H1 (cell line): Measurements from ENCODE around the gene SULF2. TPM values are rescaled to one million over a fixed set of nuclear protein-coding genes. Genes with fewer than 3 reads are reported as not detected.

ENCODE experiments used
- CBX5 ChIP-seq: fragments of 300-800, 300-1000 bp; sonication (generic); IDR thresholded peaks from 2 replicates; pipeline ENCODE4 v1.7.1; 2016; ENCODE audit warnings: antibody characterized with exemption, low read length, low read depth
- JUND ChIP-seq: IDR thresholded peaks from 2 replicates; pipeline ENCODE4 v1.6.1; 2011; ENCODE audit warnings: mild to moderate bottlenecking, improper control_type of control experiment, low read length
- MAFK ChIP-seq: IDR thresholded peaks from 2 replicates; pipeline ENCODE4 v1.6.1; 2012; ENCODE audit warnings: low read depth, mild to moderate bottlenecking, improper control_type of control experiment, low read length
- TAF7 ChIP-seq: optimal IDR thresholded peaks from 2 replicates; pipeline ENCODE3; 2011; ENCODE audit warnings: low read depth, mild to moderate bottlenecking, inconsistent platforms, low read length, moderate library complexity, borderline replicate concordance
- polyA plus RNA-seq, 7 experiments: library from polyadenylated mRNA; depleted of rRNA in 3 of 7; stranded (reverse) in 5 of 7; unstranded in 2 of 7; fragments of >200 nt in 5 of 7; fragments of 200-250 nt in 2 of 7; gene quantifications; 1 replicate in 5 of 7; 2 replicates in 1 of 7; 4 replicates in 1 of 7; pipeline versions ENCODE4 v1.2.1 to v1.2.3, GENCODE V29; 2011 to 2013; ENCODE audit warnings: missing spikeins in 2 of 7, mixed read lengths in 2 of 7
- total RNA-seq: library from RNA; stranded (reverse); fragmentation: NEBNext Ultra II Directional; extraction: Animal tissue kit (Norgen Biotek cat#: 25700); gene quantifications from 2 replicates; pipeline ENCODE4 v1.2.1, GENCODE V29; 2021
- TF ChIP-seq, protein P1 (sequence below): fragments of 300-600 bp; sonication (generic); IDR thresholded peaks from 2 replicates; pipeline ENCODE4 v1.7.1; 2012; ENCODE audit warnings: low read length, moderate library complexity, mild to moderate bottlenecking, inconsistent platforms; ENCODE audit not compliant: insufficient replicate concordance

SULF2 gene
- total and polyA plus RNA-seq, 2 of the 8 experiments (the other 6 are each of a cell fraction or from before 2014, with no cell fraction given) = 15.7 to 28.2 TPM

DNA sequence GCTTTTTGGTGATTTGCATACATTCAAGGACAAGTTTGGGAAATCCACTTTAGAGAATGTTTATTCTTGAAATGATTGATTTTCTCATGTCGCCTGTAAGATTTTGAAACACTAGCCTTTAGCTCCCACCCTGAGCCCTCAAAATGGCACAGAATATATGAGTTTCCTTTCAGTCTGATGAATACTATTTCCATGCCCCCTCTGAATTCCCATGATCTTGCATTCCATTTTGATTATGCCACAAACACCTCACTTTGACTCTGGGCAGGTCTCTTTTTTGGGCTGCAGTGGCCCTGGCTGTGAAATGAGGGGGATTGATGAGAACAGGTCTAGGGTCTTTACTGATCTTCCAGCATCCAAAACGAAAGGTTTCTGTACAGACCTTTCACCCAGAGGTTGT is 50.4 kb downstream of the SULF2 start (continued):
- TF ChIP-seq TAF7 = no peak
- no peak for TF ChIP-seq MAFK
- TF ChIP-seq, protein P1, sequence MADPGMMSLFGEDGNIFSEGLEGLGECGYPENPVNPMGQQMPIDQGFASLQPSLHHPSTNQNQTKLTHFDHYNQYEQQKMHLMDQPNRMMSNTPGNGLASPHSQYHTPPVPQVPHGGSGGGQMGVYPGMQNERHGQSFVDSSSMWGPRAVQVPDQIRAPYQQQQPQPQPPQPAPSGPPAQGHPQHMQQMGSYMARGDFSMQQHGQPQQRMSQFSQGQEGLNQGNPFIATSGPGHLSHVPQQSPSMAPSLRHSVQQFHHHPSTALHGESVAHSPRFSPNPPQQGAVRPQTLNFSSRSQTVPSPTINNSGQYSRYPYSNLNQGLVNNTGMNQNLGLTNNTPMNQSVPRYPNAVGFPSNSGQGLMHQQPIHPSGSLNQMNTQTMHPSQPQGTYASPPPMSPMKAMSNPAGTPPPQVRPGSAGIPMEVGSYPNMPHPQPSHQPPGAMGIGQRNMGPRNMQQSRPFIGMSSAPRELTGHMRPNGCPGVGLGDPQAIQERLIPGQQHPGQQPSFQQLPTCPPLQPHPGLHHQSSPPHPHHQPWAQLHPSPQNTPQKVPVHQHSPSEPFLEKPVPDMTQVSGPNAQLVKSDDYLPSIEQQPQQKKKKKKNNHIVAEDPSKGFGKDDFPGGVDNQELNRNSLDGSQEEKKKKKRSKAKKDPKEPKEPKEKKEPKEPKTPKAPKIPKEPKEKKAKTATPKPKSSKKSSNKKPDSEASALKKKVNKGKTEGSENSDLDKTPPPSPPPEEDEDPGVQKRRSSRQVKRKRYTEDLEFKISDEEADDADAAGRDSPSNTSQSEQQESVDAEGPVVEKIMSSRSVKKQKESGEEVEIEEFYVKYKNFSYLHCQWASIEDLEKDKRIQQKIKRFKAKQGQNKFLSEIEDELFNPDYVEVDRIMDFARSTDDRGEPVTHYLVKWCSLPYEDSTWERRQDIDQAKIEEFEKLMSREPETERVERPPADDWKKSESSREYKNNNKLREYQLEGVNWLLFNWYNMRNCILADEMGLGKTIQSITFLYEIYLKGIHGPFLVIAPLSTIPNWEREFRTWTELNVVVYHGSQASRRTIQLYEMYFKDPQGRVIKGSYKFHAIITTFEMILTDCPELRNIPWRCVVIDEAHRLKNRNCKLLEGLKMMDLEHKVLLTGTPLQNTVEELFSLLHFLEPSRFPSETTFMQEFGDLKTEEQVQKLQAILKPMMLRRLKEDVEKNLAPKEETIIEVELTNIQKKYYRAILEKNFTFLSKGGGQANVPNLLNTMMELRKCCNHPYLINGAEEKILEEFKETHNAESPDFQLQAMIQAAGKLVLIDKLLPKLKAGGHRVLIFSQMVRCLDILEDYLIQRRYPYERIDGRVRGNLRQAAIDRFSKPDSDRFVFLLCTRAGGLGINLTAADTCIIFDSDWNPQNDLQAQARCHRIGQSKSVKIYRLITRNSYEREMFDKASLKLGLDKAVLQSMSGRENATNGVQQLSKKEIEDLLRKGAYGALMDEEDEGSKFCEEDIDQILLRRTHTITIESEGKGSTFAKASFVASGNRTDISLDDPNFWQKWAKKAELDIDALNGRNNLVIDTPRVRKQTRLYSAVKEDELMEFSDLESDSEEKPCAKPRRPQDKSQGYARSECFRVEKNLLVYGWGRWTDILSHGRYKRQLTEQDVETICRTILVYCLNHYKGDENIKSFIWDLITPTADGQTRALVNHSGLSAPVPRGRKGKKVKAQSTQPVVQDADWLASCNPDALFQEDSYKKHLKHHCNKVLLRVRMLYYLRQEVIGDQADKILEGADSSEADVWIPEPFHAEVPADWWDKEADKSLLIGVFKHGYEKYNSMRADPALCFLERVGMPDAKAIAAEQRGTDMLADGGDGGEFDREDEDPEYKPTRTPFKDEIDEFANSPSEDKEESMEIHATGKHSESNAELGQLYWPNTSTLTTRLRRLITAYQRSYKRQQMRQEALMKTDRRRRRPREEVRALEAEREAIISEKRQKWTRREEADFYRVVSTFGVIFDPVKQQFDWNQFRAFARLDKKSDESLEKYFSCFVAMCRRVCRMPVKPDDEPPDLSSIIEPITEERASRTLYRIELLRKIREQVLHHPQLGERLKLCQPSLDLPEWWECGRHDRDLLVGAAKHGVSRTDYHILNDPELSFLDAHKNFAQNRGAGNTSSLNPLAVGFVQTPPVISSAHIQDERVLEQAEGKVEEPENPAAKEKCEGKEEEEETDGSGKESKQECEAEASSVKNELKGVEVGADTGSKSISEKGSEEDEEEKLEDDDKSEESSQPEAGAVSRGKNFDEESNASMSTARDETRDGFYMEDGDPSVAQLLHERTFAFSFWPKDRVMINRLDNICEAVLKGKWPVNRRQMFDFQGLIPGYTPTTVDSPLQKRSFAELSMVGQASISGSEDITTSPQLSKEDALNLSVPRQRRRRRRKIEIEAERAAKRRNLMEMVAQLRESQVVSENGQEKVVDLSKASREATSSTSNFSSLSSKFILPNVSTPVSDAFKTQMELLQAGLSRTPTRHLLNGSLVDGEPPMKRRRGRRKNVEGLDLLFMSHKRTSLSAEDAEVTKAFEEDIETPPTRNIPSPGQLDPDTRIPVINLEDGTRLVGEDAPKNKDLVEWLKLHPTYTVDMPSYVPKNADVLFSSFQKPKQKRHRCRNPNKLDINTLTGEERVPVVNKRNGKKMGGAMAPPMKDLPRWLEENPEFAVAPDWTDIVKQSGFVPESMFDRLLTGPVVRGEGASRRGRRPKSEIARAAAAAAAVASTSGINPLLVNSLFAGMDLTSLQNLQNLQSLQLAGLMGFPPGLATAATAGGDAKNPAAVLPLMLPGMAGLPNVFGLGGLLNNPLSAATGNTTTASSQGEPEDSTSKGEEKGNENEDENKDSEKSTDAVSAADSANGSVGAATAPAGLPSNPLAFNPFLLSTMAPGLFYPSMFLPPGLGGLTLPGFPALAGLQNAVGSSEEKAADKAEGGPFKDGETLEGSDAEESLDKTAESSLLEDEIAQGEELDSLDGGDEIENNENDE = no peak
- no peak for TF ChIP-seq CBX5
- TF ChIP-seq JUND = no peak
